GM12878 (cell line): ENCODE data around the gene TBCD. TPM values are rescaled to one million over a fixed set of nuclear protein-coding genes. Genes with fewer than 3 reads are reported as not detected.

Experiments used
- ATAC-seq: fragments of 200-7000 bp; cut with Tn5 transposase; 3 replicates; pipeline ENCODE4 v1.9.1; 2020; ENCODE audit warnings: mild to moderate bottlenecking, moderate library complexity
- BruUV-seq: library from RNA; stranded (reverse); fragments of 400-500 nt; replicated peaks from 2 replicates; lab custom pipeline; 2021; lab: Mats Ljungman, UMichigan
- CTCF ChIA-PET: fragments of 300-600 bp; sonication (Branson Sonifier 250); formaldehyde crosslinking; extraction: SDS; loops from one replicate; lab custom pipeline; 2021; ENCODE audit warnings: inconsistent platforms; lab: Yijun Ruan, JAX
- POLR2A ChIA-PET: fragments of 350-600 bp; formaldehyde crosslinking; extraction: SDS; loops from one replicate; lab custom pipeline; 2021; ENCODE audit warnings: inconsistent platforms; lab: Charles Lee
- RAD21 ChIA-PET: fragments of 300-600 bp; sonication (Branson Sonifier 250); formaldehyde crosslinking; loops from one replicate; lab custom pipeline; 2023; ENCODE audit warnings: antibody characterized with exemption; ENCODE audit not compliant: unreplicated experiment; lab: Charles Lee
- SMC1A ChIA-PET: fragments of 300-600 bp; sonication (Branson Sonifier 250); formaldehyde crosslinking; loops from one replicate; lab custom pipeline; 2023; ENCODE audit not compliant: unreplicated experiment, uncharacterized antibody; lab: Charles Lee
- DNase-seq: peaks from one replicate; pipeline ENCODE4 v3.0.0-alpha.2; 2011; ENCODE audit warnings: low read depth, low spot score
- FAIRE-seq: peaks from 3 replicates; lab custom pipeline; 2011; peaks lifted over from hg19 to GRCh38; lab: Jason Lieb, UNC
- H2AFZ ChIP-seq: 2 replicates; pipeline ENCODE4 v1.6.0; 2011; ENCODE audit warnings: low read depth, low read length, control low read depth; ENCODE audit not compliant: control insufficient read depth
- H3K27ac ChIP-seq: 2 replicates; pipeline ENCODE4 v1.5.1; 2011; ENCODE audit warnings: control low read depth; ENCODE audit not compliant: control insufficient read depth, insufficient read depth
- H3K27me3 ChIP-seq, 2 experiments: replicated peaks in 1 of 2; 2 replicates each; pipeline versions ENCODE4 v1.6.0 to v1.6.1; 2011; ENCODE audit warnings: low read length in 1 of 2; ENCODE audit not compliant: control insufficient read depth in 2 of 2, insufficient read depth in 2 of 2
- H3K36me3 ChIP-seq, 2 experiments: 2 replicates each; pipeline ENCODE4 v1.5.1; 2011; ENCODE audit warnings: low read length in 1 of 2; ENCODE audit not compliant: control insufficient read depth in 2 of 2, insufficient read depth in 2 of 2
- H3K4me1 ChIP-seq: 2 replicates; pipeline ENCODE4 v1.6.1; 2011; ENCODE audit warnings: mild to moderate bottlenecking, low read length, moderate library complexity, mixed read lengths; ENCODE audit not compliant: control insufficient read depth, insufficient read depth
- H3K4me2 ChIP-seq: 2 replicates; pipeline ENCODE4 v1.6.0; 2011; ENCODE audit warnings: control low read depth; ENCODE audit not compliant: control insufficient read depth, insufficient read depth
- H3K4me3 ChIP-seq: fragments of 200-600 bp; sonication (generic); 2 replicates; pipeline ENCODE4 v1.5.1; 2016
- H3K79me2 ChIP-seq: 2 replicates; pipeline ENCODE4 v1.6.0; 2011; ENCODE audit warnings: low read length; ENCODE audit not compliant: control insufficient read depth, insufficient read depth
- H3K9ac ChIP-seq: 2 replicates; pipeline ENCODE4 v1.8.0; 2011; ENCODE audit warnings: low read length, control low read depth, mixed read lengths; ENCODE audit not compliant: control insufficient read depth, insufficient read depth
- H3K9me3 ChIP-seq: replicated peaks from 3 replicates; pipeline ENCODE4 v1.5.1; 2011; ENCODE audit warnings: mild to moderate bottlenecking, low read length; ENCODE audit not compliant: control insufficient read depth, insufficient read depth
- H4K20me1 ChIP-seq: 2 replicates; pipeline ENCODE4 v1.6.0; 2011; ENCODE audit not compliant: control insufficient read depth, insufficient read depth
- CREM ChIP-seq: IDR thresholded peaks from 2 replicates; pipeline ENCODE4 v1.6.1; 2014; ENCODE audit warnings: antibody characterized with exemption, low read depth
- GABPA ChIP-seq: IDR thresholded peaks from 2 replicates; pipeline ENCODE4 v1.6.1; 2014; ENCODE audit warnings: antibody characterized with exemption, low read depth, mild to moderate bottlenecking, inconsistent platforms
- HCFC1 ChIP-seq: fragments of 150-350 bp; IDR thresholded peaks from 2 replicates; pipeline ENCODE4 v1.6.1; 2014; ENCODE audit warnings: low read length
- MTA2 ChIP-seq: fragments of 450-650 bp; IDR thresholded peaks from 2 replicates; pipeline ENCODE4 v1.6.1; 2016; ENCODE audit warnings: low read depth, mild to moderate bottlenecking, moderate library complexity
- MTA3 ChIP-seq: IDR thresholded peaks from 2 replicates; pipeline ENCODE4 v1.6.1; 2012; ENCODE audit warnings: low read length, inconsistent platforms, borderline replicate concordance
- STAT3 ChIP-seq: IDR thresholded peaks from 2 replicates; pipeline ENCODE4 v1.6.1; 2011; ENCODE audit warnings: low read depth, low read length, improper control_type of control experiment
- SUZ12 ChIP-seq: fragments of 200-600 bp; sonication (generic); IDR thresholded peaks from one replicate; pipeline ENCODE4 v1.6.1; 2018; ENCODE audit warnings: antibody characterized with exemption, mild to moderate bottlenecking; ENCODE audit not compliant: unreplicated experiment
- TCF3 ChIP-seq: IDR thresholded peaks from 2 replicates; pipeline ENCODE4 v1.6.1; 2012; ENCODE audit warnings: low read depth, mild to moderate bottlenecking, low read length, borderline replicate concordance; ENCODE audit not compliant: insufficient read depth
- WGBS: methylation state at CpG from one replicate; pipeline ENCODE4 v1.1.6; 2016; ENCODE audit warnings: low lambda C conversion rate; ENCODE audit not compliant: insufficient replicate concordance, insufficient coverage; ENCODE audit errors: missing lambda C conversion rate; 5-methylcytosine and 5-hydroxymethylcytosine counted together
- in situ Hi-C: fragments of 300-500 bp; cut with MboI; formaldehyde crosslinking; loops from 9 replicates; pipeline ENCODE4 v1.14.3; 2018; ENCODE audit warnings: mixed read lengths
- intact Hi-C: fragments of 100-400 bp; cut with micrococcal nuclease; formaldehyde crosslinking; loops from one replicate; pipeline ENCODE4 v1.14.2; 2022; ENCODE audit not compliant: unreplicated experiment
- polyA plus RNA-seq, 11 experiments: library from polyadenylated mRNA; depleted of rRNA in 4 of 11; unstranded in 6 of 11; stranded (reverse) in 5 of 11; fragments of >200 nt; fragmentation: Nextera tagmentation in 4 of 11; fragmentation: Illumina TruSeq in 1 of 11; extraction: Ambion mirVana in 4 of 11; extraction: Trizol in 1 of 11; gene quantifications; 1 replicate in 1 of 11; 2 replicates in 10 of 11; pipeline versions ENCODE4 v1.2.1 to v1.2.3, GENCODE V29; 2011 to 2016; ENCODE audit warnings: inconsistent platforms in 2 of 11, missing spikeins in 2 of 11, low read depth in 1 of 11
- total RNA-seq, 4 experiments: library from RNA; depleted of rRNA in 3 of 4; stranded (reverse); fragments of >200 nt in 3 of 4; fragmentation: Illumina TruSeq in 1 of 4; extraction: Trizol in 1 of 4; gene quantifications; 2 replicates each; pipeline versions ENCODE4 v1.2.1 to v1.2.3, GENCODE V29; 2013 to 2021
- TF ChIP-seq, protein P1 (sequence below): fragments of 450-650 bp; IDR thresholded peaks from 2 replicates; pipeline ENCODE4 v1.6.1; 2017; ENCODE audit warnings: antibody characterized with exemption, mild to moderate bottlenecking, moderate library complexity
- TF ChIP-seq, protein P2 (sequence below): fragments of 450-650 bp; formaldehyde crosslinking; IDR thresholded peaks from 2 replicates; pipeline ENCODE4 v1.5.0; 2022; ENCODE audit warnings: mild to moderate bottlenecking, missing genetic modification characterization
- TF ChIP-seq, protein P3 (sequence below): IDR thresholded peaks from 2 replicates; pipeline ENCODE4 v1.6.1; 2011; ENCODE audit warnings: borderline replicate concordance, low read depth, mild to moderate bottlenecking, moderate library complexity, low read length; ENCODE audit not compliant: insufficient read depth, poor library complexity, severe bottlenecking
- TF ChIP-seq, protein P4 (sequence below): fragments of 450-650 bp; IDR thresholded peaks from 2 replicates; pipeline ENCODE4 v1.6.1; 2016; ENCODE audit warnings: mild to moderate bottlenecking, moderate library complexity, borderline replicate concordance

TBCD gene
- total and polyA plus RNA-seq, 10 of the 15 experiments (the other 5 are each of a cell fraction or from before 2014, with no cell fraction given), result 10.3 to 114 (median 52.4) TPM

DNA sequence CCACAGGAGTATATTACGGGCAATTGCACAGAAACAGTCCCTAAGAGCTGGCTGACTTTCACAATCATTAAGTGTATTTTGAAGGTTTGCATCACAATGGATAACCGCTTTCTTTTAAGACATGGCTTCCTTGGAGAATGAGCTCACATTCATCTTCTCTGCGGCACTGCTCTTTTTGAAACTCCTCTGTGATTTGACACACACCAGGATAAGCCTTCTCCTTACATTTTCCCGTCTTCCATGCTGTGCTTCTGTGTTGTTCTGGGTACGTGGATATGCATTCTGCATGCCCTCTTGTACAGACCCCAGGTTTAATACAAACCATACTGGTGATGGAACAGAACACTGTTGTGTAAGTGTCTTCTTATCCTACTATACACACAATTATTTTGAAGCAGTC lies 238.0 kb downstream of the TBCD start:
- CTCF ChIA-PET, result no interaction called here
- TF ChIP-seq, protein P1, sequence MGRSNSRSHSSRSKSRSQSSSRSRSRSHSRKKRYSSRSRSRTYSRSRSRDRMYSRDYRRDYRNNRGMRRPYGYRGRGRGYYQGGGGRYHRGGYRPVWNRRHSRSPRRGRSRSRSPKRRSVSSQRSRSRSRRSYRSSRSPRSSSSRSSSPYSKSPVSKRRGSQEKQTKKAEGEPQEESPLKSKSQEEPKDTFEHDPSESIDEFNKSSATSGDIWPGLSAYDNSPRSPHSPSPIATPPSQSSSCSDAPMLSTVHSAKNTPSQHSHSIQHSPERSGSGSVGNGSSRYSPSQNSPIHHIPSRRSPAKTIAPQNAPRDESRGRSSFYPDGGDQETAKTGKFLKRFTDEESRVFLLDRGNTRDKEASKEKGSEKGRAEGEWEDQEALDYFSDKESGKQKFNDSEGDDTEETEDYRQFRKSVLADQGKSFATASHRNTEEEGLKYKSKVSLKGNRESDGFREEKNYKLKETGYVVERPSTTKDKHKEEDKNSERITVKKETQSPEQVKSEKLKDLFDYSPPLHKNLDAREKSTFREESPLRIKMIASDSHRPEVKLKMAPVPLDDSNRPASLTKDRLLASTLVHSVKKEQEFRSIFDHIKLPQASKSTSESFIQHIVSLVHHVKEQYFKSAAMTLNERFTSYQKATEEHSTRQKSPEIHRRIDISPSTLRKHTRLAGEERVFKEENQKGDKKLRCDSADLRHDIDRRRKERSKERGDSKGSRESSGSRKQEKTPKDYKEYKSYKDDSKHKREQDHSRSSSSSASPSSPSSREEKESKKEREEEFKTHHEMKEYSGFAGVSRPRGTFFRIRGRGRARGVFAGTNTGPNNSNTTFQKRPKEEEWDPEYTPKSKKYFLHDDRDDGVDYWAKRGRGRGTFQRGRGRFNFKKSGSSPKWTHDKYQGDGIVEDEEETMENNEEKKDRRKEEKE, result no peak
- no peak for TF ChIP-seq GABPA
- no peak for TF ChIP-seq SUZ12
- TF ChIP-seq CREM, result no peak
- TF ChIP-seq, protein P2, sequence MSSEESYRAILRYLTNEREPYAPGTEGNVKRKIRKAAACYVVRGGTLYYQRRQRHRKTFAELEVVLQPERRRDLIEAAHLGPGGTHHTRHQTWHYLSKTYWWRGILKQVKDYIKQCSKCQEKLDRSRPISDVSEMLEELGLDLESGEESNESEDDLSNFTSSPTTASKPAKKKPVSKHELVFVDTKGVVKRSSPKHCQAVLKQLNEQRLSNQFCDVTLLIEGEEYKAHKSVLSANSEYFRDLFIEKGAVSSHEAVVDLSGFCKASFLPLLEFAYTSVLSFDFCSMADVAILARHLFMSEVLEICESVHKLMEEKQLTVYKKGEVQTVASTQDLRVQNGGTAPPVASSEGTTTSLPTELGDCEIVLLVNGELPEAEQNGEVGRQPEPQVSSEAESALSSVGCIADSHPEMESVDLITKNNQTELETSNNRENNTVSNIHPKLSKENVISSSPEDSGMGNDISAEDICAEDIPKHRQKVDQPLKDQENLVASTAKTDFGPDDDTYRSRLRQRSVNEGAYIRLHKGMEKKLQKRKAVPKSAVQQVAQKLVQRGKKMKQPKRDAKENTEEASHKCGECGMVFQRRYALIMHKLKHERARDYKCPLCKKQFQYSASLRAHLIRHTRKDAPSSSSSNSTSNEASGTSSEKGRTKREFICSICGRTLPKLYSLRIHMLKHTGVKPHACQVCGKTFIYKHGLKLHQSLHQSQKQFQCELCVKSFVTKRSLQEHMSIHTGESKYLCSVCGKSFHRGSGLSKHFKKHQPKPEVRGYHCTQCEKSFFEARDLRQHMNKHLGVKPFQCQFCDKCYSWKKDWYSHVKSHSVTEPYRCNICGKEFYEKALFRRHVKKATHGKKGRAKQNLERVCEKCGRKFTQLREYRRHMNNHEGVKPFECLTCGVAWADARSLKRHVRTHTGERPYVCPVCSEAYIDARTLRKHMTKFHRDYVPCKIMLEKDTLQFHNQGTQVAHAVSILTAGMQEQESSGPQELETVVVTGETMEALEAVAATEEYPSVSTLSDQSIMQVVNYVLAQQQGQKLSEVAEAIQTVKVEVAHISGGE (CRISPR knock-in tag), result no peak
- TF ChIP-seq MTA3, result no peak
- TF ChIP-seq, protein P3, sequence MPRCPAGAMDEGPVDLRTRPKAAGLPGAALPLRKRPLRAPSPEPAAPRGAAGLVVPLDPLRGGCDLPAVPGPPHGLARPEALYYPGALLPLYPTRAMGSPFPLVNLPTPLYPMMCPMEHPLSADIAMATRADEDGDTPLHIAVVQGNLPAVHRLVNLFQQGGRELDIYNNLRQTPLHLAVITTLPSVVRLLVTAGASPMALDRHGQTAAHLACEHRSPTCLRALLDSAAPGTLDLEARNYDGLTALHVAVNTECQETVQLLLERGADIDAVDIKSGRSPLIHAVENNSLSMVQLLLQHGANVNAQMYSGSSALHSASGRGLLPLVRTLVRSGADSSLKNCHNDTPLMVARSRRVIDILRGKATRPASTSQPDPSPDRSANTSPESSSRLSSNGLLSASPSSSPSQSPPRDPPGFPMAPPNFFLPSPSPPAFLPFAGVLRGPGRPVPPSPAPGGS, result no peak
- TF ChIP-seq TCF3, result no peak
- TF ChIP-seq HCFC1, result no peak
- TF ChIP-seq STAT3, result no peak
- TF ChIP-seq, protein P4, sequence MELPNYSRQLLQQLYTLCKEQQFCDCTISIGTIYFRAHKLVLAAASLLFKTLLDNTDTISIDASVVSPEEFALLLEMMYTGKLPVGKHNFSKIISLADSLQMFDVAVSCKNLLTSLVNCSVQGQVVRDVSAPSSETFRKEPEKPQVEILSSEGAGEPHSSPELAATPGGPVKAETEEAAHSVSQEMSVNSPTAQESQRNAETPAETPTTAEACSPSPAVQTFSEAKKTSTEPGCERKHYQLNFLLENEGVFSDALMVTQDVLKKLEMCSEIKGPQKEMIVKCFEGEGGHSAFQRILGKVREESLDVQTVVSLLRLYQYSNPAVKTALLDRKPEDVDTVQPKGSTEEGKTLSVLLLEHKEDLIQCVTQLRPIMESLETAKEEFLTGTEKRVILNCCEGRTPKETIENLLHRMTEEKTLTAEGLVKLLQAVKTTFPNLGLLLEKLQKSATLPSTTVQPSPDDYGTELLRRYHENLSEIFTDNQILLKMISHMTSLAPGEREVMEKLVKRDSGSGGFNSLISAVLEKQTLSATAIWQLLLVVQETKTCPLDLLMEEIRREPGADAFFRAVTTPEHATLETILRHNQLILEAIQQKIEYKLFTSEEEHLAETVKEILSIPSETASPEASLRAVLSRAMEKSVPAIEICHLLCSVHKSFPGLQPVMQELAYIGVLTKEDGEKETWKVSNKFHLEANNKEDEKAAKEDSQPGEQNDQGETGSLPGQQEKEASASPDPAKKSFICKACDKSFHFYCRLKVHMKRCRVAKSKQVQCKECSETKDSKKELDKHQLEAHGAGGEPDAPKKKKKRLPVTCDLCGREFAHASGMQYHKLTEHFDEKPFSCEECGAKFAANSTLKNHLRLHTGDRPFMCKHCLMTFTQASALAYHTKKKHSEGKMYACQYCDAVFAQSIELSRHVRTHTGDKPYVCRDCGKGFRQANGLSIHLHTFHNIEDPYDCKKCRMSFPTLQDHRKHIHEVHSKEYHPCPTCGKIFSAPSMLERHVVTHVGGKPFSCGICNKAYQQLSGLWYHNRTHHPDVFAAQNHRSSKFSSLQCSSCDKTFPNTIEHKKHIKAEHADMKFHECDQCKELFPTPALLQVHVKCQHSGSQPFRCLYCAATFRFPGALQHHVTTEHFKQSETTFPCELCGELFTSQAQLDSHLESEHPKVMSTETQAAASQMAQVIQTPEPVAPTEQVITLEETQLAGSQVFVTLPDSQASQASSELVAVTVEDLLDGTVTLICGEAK, result no peak
- no peak for TF ChIP-seq MTA2

More for the DNA sequence above, 238.0 kb downstream of the TBCD start:
- Histone ChIP-seq H3K79me2 (no peaks in the 10 kb centered on the region), H3K36me3 (no peaks in the 10 kb centered on the region), H3K4me1 (peaks cover 3% of the 10 kb centered on the region; the same call in 1 of the 2 replicates), H3K27ac (no peak overlapping the region), H3K4me2 (no peak overlapping the region), H3K9ac (no peak overlapping the region), H4K20me1 (no peaks in the 10 kb centered on the region), H3K4me3 (no peak overlapping the region), H3K9me3 (no peaks in the 10 kb centered on the region; the same call in 1 of the 3 replicates), H3K27me3 (no peaks in the 10 kb centered on the region), H2AFZ (no peak overlapping the region)
- DNase-seq (no peak), ATAC-seq (no peak), FAIRE-seq (no peak)
- in situ Hi-C loops, result no loop called here
- RAD21 ChIA-PET, result no interaction called here
- intact Hi-C loops, result no loop called here
- no TSS peak for BruUV-seq
- WGBS, result 86% methylated on average over 5 of the region's 5 CpGs
- SMC1A ChIA-PET, result no interaction called here
- POLR2A ChIA-PET, result no interaction called here
